Stimulated activated CD8-positive, alpha-beta memory T cell treated with anti-CD3 and anti-CD28 coated beads, Interleukin-12 subunit alpha, Interleukin-12 subunit beta, amount 100 ng/mL, for 1 hour (primary cell): Measurements from ENCODE around the gene SLCO1B3.
"Not testable (repeated sequence)": the region's sequence is repeated elsewhere in the genome, so short reads cannot be mapped to it uniquely, and the experiment has no call there.

ENCODE experiments used
- DNase-seq: peaks from one replicate; pipeline ENCODE4 v3.0.0-alpha.2; 2020; ENCODE audit warnings: low read depth

SLCO1B3 gene, protein sequence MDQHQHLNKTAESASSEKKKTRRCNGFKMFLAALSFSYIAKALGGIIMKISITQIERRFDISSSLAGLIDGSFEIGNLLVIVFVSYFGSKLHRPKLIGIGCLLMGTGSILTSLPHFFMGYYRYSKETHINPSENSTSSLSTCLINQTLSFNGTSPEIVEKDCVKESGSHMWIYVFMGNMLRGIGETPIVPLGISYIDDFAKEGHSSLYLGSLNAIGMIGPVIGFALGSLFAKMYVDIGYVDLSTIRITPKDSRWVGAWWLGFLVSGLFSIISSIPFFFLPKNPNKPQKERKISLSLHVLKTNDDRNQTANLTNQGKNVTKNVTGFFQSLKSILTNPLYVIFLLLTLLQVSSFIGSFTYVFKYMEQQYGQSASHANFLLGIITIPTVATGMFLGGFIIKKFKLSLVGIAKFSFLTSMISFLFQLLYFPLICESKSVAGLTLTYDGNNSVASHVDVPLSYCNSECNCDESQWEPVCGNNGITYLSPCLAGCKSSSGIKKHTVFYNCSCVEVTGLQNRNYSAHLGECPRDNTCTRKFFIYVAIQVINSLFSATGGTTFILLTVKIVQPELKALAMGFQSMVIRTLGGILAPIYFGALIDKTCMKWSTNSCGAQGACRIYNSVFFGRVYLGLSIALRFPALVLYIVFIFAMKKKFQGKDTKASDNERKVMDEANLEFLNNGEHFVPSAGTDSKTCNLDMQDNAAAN

DNA sequence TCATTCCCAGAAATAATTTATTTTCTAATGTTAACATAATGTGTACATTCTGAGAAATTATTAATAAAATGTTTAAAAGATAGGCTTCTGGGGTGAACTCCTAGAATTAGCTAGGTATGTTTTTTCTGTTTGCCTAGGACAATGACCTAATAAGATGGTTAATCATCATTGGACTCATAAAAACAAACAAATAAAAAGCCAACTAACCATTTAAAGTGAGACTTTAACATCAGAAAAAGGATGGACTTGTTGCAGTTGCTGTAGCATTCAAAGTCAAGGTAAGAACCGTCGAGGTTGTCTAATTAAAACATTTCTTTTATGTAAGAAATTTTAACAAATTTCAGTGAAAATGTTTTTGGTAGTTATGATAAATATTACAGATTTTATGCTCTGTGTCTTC, at the start of gene SLCO1B3:
Gene SLCO1B3 (plus strand): TSS at position 219 of the 400 bp plus-strand sequence. CDS start 5,034 bp downstream, outside the sequence.
- DNase-seq = no peak

DNA sequence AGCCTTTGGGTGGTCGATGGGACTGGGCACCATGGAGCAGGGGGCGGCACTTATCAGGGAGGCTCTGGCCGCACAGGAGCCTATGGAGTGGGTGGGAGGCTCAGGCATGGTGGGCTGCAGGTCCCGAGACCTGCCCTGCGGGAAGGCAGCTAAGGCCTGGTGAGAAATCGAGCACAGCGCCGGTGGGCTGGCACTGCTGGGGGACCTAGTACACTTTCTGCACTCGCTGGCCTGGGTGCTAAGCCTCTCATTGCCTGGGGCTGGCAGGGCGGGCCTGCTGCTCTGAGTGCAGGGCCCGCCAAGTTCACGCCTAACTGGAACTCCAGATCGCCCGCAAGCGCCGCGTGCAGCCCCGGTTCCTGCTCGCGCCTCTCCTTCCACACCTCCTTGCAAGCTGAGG, 33.1 kb upstream of the SLCO1B3 start:
- no peak for DNase-seq

DNA sequence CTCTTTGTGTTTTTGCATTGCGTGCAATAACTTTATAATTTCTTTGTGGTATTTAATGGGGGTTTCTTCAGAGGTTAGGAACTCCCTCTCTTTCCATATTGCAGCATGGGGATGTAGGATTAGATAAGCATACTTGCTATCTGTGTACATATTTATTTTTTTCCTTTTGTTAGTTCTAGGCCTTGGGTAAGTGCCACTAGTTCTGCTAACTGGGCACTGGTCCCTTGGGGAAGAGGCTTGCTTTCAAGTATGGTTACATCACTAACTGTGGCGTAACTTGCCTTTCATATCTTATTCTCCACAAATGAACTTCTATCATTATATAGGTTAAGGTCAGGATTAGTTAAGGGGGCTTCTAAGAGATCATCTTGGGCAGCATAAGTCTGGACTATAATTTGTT, 31.5 kb upstream of the SLCO1B3 start:
- DNase-seq = no peak

DNA sequence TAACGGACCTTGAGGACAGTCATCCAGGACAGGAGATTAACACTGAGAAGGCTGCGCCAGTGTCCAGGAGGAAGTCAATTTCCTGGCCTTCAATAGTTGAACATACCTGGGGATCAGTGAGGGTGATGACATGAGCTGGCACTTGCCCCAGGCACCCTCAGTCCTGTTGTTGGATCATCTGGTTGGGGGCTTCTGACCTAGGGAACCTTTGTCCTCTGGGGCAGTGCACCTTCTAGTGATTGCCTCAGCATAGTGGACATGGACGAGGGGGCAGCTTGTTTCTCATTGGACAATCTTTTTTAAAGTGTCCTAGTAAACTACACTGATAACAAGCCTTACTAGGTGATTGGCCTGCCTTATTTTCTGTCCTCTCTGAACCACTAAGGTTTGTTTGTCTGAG, 30.5 kb upstream of the SLCO1B3 start:
- not testable (repeated sequence) for DNase-seq

DNA sequence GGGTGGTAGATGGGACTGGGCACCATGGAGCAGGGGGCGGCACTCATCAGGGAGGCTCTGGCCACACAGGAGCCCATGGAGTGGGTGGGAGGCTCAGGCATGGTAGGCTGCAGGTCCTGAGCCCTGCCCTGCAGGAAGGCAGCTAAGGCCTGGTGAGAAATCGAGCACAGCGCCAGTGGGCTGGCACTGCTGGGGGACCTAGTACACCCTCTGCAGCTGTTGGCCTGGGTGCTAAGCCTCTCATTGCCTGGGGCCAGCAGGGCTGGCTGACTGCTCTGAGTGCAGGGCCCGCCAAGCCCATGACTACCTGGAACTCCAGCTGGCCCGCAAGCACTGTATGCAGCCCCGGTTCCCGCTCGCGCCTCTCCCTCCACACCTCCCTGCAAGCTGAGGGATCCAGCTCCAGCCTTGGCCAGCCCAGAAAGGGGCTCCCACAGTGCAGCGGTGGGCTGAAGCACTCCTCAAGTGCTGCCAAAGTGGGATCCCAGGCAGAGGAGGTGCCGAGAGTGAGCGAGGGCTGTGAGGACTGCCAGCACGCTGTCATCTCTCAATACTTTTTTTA, 26.6 kb upstream of the SLCO1B3 start:
- not testable (repeated sequence) for DNase-seq

DNA sequence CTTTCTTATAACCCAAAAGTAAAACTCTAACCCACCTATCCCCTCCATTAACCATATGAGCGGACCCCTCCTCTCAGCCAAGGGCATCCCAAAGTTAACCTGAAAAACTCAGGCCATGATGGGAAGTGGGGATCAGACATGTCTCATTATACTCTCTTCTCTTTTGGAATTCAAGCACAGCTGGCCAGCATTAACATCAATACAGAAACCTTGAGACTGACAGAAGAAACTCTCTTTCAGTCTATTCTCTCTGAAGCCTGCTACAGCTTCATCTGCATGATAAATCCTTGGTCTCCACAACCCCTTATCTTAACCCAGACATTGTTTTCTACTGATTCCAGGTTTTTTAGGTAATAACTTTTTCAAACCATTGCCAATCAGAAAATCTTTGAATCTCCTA, 17.5 kb upstream of the SLCO1B3 start:
- no peak for DNase-seq

DNA sequence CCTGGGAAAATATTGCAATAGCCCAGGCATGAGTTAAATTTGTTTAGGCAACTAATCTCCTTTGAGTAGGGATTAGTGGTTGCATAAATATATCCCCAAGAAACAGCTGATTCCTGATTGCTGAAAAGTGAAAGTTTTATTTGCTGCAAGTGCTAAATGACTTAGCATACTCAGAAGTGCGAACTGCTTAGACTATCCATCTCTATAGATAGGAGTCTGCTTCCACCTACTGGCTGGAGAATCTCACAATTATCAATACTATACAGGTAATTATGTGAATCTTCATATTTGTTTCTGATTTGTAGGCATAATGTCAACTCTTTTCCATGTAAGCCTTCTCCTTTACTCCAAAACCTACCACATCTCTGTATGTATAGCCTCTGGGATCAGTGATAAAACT, 12.0 kb upstream of the SLCO1B3 start:
- DNase-seq = no peak

DNA sequence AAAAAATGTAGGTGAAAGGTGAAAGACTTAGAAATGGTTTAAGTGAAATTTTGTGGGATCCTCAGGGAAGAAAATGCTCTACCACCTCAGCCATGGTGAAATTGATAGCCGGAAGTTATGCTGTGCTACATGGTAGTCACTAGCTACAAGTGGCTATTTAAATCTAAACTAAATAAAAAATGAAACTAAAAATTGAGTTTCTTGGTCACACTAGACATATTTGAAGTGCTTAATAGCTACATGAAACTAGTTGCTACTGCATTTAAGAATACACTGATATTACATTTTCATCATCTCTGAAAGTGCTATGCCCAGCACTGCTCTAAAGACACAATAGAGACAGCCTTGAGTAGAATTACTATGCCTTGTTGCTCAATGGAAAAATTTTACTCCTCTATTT, 10.3 kb upstream of the SLCO1B3 start:
- no peak for DNase-seq

DNA sequence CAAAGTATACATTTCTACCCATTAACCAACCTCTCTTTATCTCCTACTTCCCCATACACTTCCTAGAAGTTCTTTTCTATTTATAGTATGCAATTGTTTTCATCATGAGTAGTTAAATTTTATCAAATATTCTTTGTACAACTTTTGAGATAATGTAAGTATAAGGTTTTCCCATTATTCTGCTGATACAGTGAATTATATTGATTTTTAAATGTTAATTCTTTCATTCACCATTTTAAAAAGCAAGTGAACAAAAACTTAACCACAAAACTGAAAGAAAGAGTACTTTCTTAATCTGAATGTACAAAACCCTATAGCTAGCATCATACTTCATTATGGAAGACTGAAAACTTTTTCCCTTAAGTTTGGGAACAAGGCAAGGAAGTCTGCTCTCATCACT, 9.5 kb upstream of the SLCO1B3 start:
- no peak for DNase-seq

DNA sequence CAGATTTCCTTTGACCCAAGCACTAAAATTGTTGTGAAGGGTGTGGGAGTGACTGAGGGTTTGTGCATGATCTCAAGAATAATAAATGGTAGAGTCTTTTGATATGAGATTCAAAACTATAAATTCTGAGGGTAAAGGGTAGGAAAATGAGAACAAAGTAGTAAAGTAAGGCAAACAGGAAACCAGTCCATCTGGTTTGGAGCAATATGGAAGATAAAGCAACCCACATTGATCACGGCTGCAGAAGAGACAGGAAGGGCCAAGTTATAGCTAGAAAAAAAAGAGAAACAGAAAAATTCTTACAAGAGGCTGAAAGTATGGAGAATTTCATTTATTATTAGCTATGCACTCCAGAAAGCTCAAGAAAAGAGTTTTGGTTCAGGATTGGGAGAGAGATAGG, 4.6 kb upstream of the SLCO1B3 start:
- no peak for DNase-seq

DNA sequence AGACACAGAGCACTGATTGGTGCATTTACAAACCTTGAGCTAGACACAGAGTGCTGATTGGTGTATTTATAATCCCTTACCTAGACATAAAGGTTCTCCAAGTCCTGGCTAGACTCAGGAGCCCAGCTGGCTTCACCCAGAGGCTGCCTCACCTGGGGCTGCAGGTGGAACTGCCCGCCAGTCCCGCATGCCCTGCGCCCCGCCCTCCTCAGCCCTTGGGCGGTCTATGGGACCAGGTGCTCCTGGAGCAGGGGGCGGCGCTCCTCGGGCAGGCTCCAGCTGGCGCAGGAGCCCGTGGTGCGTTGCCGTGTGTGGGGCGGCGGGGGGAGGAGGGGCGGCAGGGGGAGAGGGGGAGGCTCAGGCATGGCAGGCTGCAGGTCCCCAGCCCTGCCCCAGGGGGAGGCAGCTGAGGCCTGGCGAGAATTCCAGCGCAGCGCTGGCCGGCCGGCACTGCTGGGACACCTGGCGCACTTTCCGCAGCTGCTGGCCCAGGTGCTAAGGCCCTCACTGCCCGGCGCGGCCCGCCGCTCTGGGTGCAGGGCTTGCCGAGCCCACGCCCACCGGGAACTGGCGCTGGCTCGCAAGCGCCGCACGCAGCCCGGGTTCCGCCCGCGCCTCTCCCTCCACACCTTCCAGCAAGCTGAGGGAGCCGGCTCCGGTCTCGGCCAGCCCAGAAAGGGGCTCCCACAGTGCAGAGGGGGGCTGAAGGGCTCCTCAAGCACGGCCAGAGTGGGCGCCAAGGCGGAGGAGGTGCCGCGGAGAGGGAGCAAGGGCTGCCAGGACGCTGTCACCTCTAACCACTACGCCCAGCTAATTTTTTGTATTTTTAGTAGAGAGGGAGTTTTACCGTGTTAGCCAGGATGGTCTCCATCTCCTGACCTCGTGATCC, 3.1 kb upstream of the SLCO1B3 start:
- no peak for DNase-seq

DNA sequence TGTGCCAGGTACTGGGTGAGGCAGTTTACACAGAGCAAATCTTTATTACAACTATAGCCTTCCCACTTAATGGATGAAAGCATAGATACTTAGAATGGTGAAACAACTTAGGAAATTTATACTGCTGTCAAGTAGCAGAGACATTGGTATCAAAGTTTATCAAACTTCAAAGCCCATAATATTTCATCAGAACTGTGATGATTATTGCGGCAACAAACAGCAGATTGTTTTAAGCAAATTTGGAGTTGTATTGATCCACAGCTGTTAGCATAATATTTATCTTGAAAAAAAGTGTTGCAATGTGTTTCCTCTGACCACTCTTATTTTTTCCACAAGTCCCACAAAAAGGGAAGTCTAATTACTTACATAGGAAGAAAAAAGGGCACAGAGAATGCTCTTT, 2.0 kb upstream of the SLCO1B3 start:
- no peak for DNase-seq

DNA sequence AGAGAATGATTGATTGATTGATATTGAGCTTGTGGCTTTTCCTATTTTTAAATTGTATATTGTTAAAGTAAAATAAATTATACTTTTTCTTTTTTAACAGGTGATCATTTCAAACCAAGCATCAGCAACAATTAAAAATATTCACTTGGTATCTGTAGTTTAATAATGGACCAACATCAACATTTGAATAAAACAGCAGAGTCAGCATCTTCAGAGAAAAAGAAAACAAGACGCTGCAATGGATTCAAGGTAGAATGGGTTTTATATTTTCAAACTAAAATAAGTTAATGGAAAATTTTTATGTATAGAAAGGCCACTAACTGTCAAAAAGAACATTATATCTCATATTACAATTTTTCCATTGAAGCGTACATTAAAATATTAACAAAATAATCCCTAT, 5.1 kb downstream of the SLCO1B3 start:
- no peak for DNase-seq

DNA sequence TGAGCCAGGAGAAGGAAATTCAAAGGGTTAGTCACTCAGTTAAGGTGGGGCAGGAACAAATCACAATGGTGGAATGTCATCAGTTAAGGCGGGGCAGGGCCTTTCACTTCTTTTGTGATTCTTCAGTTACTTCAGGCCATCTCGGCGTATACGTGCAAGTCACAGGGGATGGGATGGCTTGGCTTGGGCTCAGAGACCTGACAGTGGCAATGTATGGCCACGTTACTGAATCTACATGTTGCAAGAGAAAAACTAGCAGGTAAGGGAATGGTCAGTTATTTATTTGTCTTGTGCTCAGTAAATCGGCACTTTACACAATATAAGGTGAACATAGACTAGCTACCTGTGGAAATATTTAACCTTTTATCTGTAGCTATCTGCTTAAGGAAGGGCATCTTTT, 11.9 kb downstream of the SLCO1B3 start:
- no peak for DNase-seq

DNA sequence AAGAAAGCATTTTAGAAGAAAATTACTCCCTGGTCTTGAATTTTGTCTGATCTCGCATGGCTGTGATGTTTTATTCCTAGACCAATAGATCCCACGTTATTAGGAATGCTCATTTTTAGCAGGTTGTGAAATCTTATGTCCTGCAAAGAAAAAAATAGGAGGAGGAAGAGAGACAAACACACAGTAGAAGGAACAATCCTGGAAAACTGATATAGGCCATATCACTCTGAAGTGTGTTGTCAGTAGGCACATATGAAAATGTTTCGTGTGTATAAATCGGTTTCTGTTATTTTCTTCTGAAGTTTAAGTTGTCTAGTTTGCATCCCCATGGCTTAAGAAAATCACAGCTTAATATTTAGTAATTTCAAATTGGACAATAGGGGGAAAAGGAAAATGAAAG, 12.4 kb downstream of the SLCO1B3 start:
- DNase-seq = no peak

DNA sequence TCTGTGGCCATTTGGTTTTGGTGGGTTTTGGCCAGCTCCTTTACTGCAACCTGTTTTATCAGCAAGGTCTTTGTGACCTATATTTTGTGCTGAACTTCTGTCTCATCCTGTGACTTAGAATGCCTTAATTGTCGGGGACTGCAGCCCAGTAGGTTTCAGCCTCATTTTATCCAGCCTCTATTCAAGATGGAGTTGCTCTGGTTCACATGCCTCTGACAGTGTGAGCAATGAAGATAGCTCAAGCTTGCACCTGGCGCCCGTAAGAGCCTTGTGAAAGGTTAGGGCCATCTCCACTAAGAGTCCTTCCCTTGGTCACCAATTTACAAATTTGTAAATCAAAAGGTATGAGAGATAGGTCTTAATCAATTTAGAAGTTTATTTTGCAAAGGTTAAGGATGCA, 19.4 kb downstream of the SLCO1B3 start:
- DNase-seq = no peak

DNA sequence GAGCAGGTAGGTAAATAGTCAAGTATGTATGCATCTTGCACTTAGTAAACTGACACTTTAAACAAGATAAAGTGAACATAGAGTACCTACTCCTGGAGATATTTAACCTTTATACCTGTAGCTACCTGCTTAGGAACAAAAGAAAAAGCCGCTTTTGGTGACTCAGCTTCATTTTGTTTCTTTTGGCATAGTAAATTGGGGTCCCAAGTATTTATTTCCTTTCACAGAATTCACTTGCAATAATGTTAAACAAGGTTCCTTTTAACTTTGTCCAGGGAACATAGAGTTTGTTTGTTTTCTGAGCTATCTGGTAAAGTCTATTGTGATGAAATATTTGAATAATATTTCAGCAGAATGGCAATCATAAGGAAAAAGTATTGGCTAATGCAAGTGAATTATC, 20.0 kb downstream of the SLCO1B3 start:
- DNase-seq = no peak

DNA sequence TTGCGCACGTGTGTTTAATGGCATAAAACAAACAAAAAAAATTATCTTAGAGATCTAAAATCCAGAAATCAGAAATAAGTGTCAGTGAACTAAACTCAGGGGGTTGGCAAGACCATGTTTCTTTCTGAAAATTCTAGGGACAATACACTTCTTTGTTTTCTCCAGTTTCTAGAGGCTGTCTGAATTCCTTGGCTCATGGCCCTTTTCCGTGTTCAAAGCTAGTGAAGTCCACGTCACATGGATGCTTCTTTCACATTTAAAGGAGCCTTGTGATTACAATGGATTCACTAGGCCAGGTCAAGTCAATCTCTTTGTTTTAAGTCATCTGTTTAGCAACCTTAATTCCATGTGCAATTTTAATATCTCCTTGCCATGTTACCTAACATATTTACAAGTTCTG, 22.4 kb downstream of the SLCO1B3 start:
- DNase-seq = no peak

DNA sequence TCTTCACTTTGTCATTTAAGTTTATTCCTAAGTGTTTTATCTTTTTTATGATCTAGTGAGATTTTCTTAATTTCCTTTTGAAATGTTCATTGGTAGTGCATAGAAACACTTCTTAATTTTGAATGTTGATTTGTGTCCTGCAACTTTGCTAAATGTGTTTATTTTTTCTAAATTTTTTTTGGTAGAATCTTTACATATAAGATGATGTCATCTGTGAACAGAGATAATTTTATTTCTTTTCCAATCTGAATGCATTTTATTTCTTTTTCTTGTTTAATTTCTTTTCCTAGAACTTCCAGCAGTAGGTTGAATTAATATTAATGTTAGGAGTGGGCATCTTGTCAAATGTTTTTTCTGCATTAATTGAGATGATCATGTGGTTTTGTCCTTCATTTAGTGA, 42.1 kb downstream of the SLCO1B3 start:
- no peak for DNase-seq

DNA sequence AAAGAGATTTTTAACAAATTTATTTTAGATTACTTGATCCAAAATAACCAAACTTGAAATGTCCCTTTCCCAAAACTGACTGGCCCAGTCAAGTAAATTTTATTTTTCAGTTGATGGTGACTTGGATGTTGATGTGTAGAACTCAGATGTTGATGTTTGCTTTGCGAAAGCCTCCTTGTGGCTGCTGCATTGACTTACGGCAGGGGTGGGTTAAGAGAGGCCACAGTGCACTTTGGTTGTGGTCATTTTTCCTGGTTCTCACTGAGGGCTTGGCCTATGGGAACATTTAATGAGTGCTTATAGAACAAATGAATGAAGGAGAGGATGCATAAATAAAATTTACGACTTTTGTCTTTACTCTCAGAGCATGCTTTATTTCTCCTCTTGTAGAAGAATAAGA, 52.6 kb downstream of the SLCO1B3 start:
- no peak for DNase-seq

DNA sequence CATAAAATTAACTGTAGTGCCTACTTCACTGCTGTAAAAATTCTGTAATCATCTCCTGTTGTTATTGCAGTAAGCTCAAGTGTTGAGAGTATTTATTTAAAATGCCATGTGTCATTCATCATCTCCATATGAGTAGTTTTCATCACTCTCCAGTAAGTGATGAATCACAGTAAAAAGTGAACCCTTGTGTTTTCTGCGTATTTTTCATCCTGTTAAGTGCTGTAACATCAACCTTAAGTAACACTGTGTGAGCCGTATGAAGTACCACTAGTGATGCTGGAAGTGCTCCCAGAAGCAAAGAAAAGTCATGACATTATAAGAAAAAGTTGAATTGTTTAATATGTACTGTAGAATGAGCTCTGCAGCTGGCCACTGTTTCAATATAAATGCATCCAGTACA, 55.4 kb downstream of the SLCO1B3 start:
- no peak for DNase-seq

DNA sequence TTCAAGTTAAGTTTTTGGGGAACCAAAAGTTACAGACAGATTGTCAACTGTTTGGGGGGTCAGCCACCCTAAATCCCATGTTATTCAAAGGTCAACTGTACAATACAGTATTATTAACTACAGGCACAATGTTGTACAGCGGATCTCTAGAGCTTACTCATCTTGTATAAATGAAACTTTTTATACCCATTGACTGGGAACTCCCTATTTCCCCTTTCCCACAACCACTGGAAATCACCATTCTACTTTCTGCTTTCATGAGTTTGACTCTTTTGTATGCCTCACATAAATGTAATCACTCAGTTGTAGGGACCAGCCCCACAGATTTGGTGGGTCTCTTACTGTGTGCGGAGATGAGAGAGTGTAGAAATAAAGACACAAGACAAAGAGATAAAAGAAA, 57.8 kb downstream of the SLCO1B3 start:
- DNase-seq = no peak
